Measurements from ENCODE around the gene SOCS1. TPM values are rescaled to one million over a fixed set of nuclear protein-coding genes. Genes with fewer than 3 reads are reported as not detected.

SOCS1 gene
- total RNA-seq, 4 donors from 2014 or later: 5.3 to 10.5 (median 6.9) TPM

GRCh38 chr16:11249233-11250061 is 6.6 kb downstream of the SOCS1 start:
- no peaks in the 10 kb centered on the region for H3K27me3 ChIP-seq
- no CpG with 5 or more reads among the region's 63 CpGs for WGBS, 2 donors (ENCODE audit: low coverage in 1 of 2)
- H3K36me3 ChIP-seq: no peaks in the 10 kb centered on the region
- H3K27ac ChIP-seq: no peak overlapping the region
- no peak overlapping the region for H3K4me3 ChIP-seq
- no peaks in the 10 kb centered on the region for H3K9me3 ChIP-seq
- TF ChIP-seq POLR2A (IDR thresholded peaks at IDR 0.05): no peak
- no peak for TF ChIP-seq POLR2AphosphoS5 (IDR thresholded peaks at IDR 0.05)
- no peak for TF ChIP-seq CTCF (IDR thresholded peaks at IDR 0.05)
- no peak for TF ChIP-seq EP300 (IDR thresholded peaks at IDR 0.05)
- peaks cover 0 to 24% (median 0%) of the 10 kb centered on the region in 3 donors for H3K4me1 ChIP-seq
- no peak for ATAC-seq

GRCh38 chr16:11248133-11248532 is 7.9 kb downstream of the SOCS1 start:
- H3K4me3 ChIP-seq: no peak overlapping the region
- no peak for TF ChIP-seq POLR2A (IDR thresholded peaks at IDR 0.05)
- no peak for TF ChIP-seq POLR2AphosphoS5 (IDR thresholded peaks at IDR 0.05)
- TF ChIP-seq EP300 (IDR thresholded peaks at IDR 0.05): no peak
- no peak for TF ChIP-seq CTCF (IDR thresholded peaks at IDR 0.05)
- no peak overlapping the region for H3K27ac ChIP-seq
- H3K4me1 ChIP-seq: peaks cover 0 to 11% (median 0%) of the 10 kb centered on the region in 3 donors
- H3K9me3 ChIP-seq: no peaks in the 10 kb centered on the region
- H3K27me3 ChIP-seq: no peaks in the 10 kb centered on the region
- ATAC-seq: no peak
- no peaks in the 10 kb centered on the region for H3K36me3 ChIP-seq
- WGBS, 2 donors (ENCODE audit: low coverage in 1 of 2): 88 to 96% methylated on average over 6 to 7 of the region's 8 CpGs

GRCh38 chr16:11245988-11246387 is 10.0 kb downstream of the SOCS1 start:
- H3K4me1 ChIP-seq: no peaks in the 10 kb centered on the region
- no peaks in the 10 kb centered on the region for H3K27me3 ChIP-seq
- no peak for ATAC-seq
- H3K4me3 ChIP-seq: no peak overlapping the region
- H3K9me3 ChIP-seq: no peaks in the 10 kb centered on the region
- no peak for TF ChIP-seq POLR2AphosphoS5 (IDR thresholded peaks at IDR 0.05)
- TF ChIP-seq CTCF (IDR thresholded peaks at IDR 0.05): no peak
- no peak for TF ChIP-seq POLR2A (IDR thresholded peaks at IDR 0.05)
- no peak for TF ChIP-seq EP300 (IDR thresholded peaks at IDR 0.05)
- no peaks in the 10 kb centered on the region for H3K36me3 ChIP-seq
- no peak overlapping the region for H3K27ac ChIP-seq

- Histone ChIP-seq H3K36me3 (no peaks in the 10 kb centered on the region), H3K9me3 (no peaks in the 10 kb centered on the region), H3K4me3 (no peak overlapping the region), H3K4me1 (no peaks in the 10 kb centered on the region), H3K27ac (no peak overlapping the region), H3K27me3 (no peaks in the 10 kb centered on the region)
- TF ChIP-seq POLR2A (IDR thresholded peaks at IDR 0.05): no peak
- no peak for TF ChIP-seq POLR2AphosphoS5 (IDR thresholded peaks at IDR 0.05)
- TF ChIP-seq EP300 (IDR thresholded peaks at IDR 0.05): no peak
- TF ChIP-seq CTCF (IDR thresholded peaks at IDR 0.05): no peak
- no peak for ATAC-seq
- WGBS, 2 donors (ENCODE audit: low coverage in 1 of 2): 86 to 87% methylated on average over 2 to 5 of the region's 5 CpGs
Measured at GRCh38 chr16:11245222-11245737, 10.7 kb downstream of the SOCS1 start.

GRCh38 chr16:11242658-11243057 is 13.3 kb downstream of the SOCS1 start:
- no peak for TF ChIP-seq POLR2AphosphoS5 (IDR thresholded peaks at IDR 0.05)
- no peak for TF ChIP-seq CTCF (IDR thresholded peaks at IDR 0.05)
- TF ChIP-seq POLR2A (IDR thresholded peaks at IDR 0.05): no peak
- TF ChIP-seq EP300 (IDR thresholded peaks at IDR 0.05): no peak
- H3K27me3 ChIP-seq: no peaks in the 10 kb centered on the region
- H3K9me3 ChIP-seq: no peaks in the 10 kb centered on the region
- no peak overlapping the region for H3K27ac ChIP-seq
- no peak for ATAC-seq
- WGBS, 2 donors (ENCODE audit: low coverage in 1 of 2): 76 to 88% methylated on average over 10 to 11 of the region's 12 CpGs
- H3K4me3 ChIP-seq: no peak overlapping the region
- H3K4me1 ChIP-seq: no peaks in the 10 kb centered on the region
- no peaks in the 10 kb centered on the region for H3K36me3 ChIP-seq

Data from gastroesophageal sphincter (tissue), 4 donors.